Measurements from ENCODE around the gene GTF2H2.
"Not testable (repeated sequence)": the region's sequence is repeated elsewhere in the genome, so short reads cannot be mapped to it uniquely, and the experiment has no call there.

The GTF2H2 gene

DNA sequence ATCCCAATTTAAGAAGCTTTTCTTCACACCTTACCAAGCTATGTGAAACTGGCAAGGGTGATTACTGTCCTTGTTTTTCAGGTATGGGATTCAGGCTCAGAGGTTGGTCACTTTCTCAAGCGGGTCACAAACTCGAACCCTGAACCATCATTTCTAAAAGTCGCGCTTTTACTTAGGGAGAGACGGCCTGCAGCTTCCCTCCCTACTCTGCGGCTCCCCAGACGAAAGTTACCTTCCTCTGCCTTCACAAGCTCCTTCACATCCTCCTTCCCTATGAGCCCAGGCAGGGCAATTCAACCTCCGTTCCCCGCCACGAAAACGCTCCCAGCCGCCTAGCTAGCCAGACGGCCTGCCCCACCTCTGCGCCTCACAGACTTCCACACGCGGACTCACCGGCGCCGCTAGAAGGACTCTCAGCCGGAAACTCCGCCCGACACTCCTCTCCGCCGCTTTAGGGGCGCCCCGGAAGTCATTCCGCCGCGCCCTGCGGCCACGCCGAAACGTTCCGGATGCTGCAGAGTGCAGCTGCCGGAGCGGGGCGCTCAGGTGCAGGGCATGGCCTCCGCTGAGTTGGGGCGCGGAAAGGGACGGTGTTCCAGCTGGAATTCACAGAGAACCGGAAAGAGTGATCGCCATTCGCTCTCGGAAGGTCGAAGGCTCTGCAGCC, at the start of gene GTF2H2:
TSS of gene GTF2H2 (minus strand) at position 415 of the 667 bp plus-strand sequence. CDS start 4,913 bp downstream, outside the sequence.
- DNase-seq, result not testable (repeated sequence)

DNA sequence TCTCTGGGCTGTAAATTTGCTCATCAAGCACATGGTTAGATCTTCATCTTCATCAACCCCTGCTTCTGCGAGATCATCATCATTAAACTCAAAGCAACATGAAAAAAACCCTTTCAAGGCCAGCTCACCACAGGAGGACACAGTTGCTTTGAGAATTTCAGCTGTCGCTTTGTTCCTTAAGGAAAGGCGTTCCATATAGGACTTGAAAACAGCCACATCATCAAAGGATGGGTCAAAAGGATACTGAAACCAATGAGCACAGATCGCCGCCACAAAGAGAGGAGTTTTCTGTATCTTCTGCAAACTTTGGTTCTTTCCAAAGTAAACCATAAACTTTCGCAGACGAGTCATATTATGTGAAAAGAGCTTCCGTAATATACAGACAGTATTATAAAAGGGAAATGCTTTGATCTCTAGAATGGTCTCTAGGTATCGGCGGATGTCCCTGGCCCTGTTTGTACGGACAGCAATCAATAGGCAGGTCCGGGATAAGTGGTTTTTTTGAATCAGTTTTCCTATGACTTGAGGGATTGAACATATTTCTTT, 42.3 kb upstream of the GTF2H2 start:
- not testable (repeated sequence) for DNase-seq

DNA sequence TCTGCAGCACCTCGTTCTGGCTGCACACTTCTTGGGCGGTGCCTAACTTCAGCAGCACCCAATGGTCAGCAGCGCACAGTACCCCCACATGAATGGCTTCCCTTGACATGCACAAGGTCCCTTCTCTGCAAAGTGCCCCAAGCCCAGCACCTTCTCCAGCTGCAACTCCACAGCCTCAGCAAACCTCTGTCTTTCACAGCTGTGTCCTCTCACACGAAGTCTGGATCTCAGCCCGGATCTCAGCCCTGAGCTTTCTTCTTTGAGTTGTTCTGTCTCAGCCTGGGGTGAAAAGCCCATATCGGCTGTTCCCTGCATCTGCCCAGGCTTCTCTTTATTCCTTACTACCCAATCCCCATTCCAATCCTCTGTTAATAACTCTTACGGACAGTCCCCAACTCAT, 32.5 kb upstream of the GTF2H2 start:
- DNase-seq, result not testable (repeated sequence)

DNA sequence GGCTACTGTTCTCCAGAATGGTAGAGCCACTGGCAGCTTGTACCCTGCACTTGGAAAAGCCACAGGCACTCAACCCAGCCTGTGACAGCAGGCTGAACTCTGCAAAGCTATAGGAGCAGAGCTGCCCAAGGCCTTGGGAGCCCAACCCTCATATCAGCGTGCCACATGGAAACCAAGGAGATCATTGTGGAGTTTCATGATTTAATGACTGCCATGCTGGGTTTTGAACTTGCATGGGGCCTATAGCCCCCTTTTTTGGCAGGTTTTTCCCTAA, 30.4 kb upstream of the GTF2H2 start:
- not testable (repeated sequence) for DNase-seq

DNA sequence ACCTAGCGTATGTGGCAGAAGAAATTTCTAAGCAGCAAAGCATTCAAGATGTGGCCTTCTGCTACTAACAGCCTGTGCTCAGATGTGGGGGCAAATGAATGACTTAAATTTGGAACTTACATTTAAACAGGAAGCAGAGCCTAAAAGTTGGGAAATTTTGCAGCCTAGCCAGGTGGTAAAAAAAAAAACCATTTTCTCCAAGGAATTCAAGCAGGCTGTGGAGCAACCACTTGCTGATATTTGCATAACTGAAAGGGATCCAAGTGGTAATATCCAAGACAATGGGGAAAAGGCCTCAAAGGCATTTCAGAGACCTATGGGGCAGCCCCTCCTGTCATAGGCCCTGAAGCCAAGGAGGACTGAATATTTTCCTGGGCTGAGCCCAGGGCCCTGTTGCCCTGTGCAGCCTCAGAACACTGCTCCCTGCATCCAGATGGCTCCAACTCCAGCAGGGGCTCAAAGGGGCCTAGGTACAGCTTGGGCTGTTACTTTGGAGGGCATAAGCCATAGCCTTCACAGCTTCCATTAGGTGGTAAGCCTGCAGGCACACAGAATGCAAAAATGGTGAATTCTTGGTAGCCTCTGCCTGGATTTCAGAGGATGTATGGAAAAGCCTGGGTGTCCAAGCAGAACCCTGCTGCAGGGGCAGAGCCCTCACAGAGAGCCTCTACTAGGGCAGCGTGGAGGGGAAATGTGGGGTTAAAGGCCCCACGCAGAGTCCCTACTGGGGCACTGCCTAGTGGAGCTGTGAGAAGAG, 29.9 kb upstream of the GTF2H2 start:
- not testable (repeated sequence) for DNase-seq

DNA sequence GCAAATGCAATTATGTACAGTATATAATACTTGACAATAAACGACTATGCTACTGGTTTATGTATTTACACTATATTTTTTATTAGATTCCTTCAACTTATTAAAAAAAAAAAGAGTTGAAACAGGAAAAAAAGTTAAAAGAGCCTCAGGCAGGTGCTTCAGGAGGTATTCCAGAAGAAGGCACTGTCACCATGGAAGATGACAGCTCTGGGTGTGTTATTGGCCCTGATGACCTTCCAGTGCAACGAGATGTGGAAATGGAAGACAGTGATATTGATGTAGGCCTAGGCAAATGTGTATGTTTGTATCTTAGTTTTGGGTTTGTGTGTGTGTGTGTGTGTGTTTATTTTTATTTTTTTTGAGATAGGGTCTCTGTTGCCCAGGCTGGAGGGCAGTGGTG, 22.3 kb upstream of the GTF2H2 start:
- not testable (repeated sequence) for DNase-seq

DNA sequence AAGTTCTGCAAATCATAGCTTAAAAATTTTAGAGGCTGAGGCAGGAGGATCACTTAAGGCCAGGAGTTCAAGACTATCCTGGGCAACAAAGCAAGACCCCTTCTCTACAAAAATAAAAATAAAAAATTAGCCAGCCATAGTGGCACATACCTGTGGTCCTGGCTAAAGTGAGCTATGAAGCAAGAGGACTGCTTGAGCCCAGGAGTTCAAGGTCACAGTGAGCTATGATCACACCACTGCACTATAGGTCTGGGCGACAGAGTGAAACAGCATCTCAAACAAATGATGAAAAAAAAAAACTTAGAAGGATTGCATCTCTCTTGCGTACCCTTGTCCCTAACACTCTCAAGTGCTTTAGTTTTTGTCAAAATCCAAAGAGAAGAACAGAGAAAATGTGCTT, 21.3 kb upstream of the GTF2H2 start:
- not testable (repeated sequence) for DNase-seq

DNA sequence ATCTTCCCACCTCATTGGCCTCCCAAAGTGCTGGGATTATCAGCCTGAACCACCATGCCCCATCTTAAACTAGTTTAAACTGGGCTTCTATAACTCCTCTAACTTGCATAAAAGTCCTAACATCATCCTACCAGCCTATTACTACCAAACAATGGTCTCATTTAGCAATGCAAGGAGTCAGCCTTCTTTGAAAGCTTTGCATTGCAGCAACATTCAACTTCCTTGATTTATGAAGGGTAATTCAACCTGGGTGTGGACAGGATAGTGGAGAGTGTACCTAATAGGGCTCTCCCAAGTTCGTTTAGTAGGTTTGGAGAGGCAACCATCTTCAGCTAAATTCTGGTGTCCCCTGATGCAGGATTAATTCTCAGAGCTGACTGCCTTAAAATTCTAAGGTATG, 18.7 kb upstream of the GTF2H2 start:
- not testable (repeated sequence) for DNase-seq

DNA sequence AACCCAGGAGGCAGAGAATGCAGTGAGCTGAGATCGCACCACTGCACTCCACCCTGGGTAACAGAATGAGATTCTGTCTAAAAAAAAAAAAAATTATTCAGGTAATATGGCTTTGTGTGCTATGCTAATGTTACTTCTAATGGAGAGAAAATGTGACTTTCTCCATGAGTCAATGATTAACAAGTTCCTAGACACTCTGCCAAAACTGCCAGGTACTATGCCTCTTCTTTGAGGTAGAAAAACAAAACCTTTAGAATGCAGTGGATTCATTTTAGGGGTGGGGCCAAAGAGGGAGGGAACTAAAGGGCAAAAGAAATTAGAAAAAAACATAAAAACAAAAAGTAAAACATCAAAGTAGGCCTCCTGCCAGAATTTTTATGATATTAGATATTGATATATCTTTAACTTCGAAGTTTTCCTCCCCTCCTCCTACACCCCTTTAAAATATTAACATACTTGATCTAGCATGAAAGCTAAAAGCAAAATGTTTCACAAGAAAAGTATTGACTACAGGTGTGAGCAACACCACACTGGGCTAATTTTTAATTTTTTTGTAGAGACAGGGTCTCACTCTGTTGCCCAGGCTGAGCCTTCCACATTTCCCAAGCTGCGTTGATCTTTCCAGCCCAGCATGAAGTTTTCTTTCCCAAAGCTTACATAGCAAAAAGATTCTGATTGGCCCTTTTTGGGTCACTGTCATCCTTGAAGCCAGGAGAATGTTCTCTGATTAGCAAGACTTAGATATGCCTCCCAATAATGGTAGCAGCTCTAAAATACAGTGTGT, 17.0 kb upstream of the GTF2H2 start:
- not testable (repeated sequence) for DNase-seq

DNA sequence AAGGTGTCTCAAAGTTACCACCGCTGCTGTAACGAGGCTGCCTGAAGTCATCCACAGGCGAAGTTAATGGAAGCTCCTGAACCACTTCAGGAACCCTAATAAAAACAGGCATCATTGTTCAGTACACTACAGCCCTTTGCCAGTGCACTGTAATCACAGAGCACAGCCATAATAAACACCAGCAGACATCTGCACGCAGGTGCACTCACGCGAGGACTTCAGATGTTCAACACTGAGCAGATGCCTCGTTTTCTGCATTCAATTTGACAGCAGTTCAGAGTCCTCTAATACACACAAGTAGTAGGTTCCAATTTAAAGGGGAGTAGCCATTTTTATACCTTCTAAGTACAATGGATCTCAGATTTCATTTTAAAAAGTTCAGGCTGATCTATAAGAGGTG, 15.4 kb upstream of the GTF2H2 start:
- DNase-seq, result not testable (repeated sequence)

DNA sequence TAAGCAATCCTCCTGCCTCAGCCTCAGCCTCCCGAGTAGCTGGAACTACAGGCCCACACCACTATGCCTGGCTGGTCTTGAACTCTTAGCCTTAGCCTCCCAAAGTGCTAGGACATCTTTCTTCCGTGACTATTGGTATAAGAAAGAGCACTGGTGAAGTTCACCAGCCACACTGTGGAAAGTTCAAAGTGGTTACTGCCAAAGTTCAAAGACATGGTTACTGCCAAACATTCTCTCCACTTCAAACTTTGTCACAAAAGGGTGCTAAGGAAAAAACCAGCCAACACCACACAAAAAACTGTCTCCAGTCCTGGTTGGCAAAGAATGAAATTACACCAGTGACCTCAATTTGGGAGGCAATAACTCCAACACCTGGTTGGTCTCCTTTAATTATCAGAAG, 14.9 kb upstream of the GTF2H2 start:
- DNase-seq, result not testable (repeated sequence)

DNA sequence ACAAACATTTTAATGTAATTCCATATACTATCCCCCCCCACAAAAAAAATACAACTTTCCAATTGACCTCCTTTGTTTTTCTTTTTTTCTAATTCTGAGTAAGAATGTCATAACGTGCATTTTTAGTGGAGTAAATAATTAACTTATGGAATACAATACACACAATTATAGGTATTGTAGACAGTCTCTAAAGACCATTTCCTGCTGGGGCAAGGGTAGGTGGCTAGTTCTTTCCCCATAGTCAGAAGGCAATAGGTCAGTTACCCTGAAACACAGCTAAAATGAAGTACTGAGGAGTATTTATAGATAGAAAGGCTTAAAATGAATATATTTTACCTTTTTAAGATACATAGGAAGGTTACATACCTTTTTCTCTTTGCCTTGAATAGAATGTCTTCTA, 6.2 kb downstream of the GTF2H2 start:
- DNase-seq, result not testable (repeated sequence)

DNA sequence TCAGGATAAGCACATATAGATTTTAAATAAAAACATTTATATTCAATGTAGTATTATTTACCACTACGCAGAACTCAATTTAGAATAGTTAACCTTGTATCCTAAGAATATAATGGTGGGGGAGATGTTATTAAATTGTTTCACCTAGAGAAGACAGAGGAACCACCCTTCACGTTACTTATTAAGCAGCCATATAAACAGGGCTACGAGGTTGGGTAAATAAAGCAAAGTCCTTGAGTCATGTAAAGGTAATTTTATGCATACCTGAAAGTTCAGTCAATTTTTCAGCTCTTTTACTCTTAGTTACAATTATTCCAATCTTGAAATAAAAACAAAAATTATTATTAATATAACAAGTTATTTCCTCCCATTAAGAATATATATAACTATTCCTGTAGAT, 8.1 kb downstream of the GTF2H2 start:
- not testable (repeated sequence) for DNase-seq

DNA sequence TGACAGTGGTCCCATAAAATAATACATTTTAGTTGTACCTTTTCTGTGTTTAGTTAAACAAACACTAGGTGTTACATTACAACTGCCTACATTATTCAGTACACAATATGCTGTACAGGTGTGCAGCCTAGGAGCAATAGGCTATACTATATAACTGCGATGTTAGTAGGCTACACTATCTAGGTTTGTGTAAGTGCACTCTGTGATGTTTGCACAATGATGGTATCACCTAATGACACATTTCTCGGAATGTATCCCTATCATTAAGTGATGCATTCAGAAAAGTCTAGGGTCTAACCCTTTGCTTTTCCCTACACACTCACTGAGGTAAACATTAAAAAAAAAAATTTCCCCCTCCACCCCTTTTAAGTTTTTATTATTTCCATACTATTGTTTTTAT, 22.7 kb downstream of the GTF2H2 start:
- not testable (repeated sequence) for DNase-seq

DNA sequence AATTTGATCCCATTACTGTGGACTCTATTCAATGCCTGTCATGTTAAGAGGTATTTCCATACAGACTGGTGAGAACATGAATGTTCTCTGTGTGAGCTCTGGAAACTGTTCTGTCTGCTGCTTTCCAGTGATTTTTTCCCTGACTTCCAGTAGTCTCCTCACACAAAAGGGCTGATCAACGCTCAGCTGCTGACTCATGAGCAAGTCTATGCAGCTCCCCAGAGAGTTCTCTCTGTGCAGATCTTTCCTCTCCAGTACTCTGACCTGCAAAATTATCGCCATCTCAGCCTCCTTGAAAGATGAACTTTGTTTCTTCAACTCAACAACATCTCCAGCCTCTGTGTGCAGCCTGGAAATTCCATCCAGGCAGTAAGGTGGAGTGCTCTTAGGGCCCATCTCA, 23.3 kb downstream of the GTF2H2 start:
- not testable (repeated sequence) for DNase-seq

DNA sequence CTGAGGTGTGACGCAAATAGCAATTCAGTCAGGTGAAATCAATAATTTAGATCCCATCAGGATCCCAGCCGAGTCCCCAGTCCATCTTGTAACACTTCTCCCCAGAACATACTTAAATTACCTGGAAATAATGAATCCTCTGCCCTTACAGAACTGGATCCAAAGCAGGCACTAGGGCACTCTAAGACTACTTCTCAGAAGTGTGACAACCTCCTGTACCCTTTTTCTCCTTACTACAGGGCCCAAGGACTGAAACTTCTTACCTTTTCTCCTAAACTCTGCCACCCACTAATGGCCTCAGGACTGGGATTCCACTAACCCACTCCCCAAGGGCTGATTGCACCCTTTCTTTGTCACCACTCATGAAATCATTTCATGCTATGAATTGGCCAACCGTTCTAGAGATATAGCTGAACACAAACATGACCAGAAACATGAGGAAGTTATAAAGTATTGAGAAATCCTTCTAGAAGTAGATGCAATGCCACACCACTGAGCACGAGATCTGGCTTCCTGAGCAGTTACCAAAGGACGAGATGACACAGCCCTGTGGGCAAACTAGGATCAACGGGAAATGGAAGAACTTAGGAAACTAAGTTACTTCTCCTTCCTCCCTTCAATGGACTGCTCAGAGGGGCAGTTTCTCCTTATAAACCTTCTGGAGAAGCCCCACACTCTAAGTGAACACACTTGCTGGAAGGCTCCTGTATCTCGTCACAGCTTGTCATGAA, 36.3 kb downstream of the GTF2H2 start:
- not testable (repeated sequence) for DNase-seq

DNA sequence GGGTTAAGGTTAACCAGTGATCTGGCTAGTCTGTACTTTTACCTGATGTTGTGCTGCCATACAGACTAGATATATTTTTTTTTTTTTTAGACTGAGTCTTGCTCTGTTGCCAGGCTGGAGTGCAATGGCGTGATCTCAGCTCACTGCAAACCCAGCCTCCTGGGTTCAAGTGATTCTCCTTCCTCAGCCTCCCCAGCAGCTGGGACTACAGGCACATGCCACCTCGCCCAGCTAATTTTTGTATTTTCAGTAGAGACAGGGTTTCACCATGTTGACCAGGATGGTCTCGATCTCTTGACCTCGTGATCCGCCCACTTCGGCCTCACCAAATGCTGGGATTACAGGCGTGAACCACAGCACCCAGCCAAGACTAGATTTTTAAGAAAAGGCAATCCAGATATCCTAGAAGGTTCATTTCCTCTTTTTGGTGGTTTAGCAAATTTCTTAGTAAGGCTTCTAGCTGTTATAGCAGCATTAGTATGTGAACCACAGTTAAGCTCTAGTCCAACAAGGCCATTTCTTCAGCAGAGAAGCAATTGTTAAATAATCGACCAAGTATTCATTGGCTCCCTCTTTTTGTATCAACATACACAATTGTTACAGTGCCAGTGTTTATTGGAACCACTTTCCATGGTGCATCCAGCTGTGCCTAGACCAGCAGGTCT, 42.1 kb downstream of the GTF2H2 start, which contains the start of gene NAIP:
TSS of gene NAIP (minus strand) at position 51 of the 665 bp plus-strand sequence. CDS start 12,424 bp downstream, outside the sequence.
- not testable (repeated sequence) for DNase-seq

DNA sequence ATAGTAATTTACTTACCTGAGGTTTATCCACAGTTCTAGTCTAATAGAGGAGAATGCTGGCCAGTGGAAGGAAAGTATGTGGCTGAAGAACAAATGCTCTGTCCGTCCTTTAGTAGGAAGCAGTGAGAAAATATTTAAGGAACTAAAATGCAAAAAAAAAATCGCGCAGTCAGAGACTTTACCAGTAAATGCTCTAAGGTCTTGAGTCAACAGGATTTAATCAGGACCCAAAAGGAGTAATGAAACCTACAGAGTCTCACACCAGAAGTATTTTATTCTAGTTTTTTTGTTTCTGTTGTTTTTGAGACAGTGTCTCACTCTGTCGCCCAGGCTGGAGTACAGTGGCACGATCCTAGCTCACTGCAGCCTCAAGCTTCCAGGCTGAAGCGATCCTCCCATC, 46.8 kb downstream of the GTF2H2 start:
- DNase-seq, result not testable (repeated sequence)

DNA sequence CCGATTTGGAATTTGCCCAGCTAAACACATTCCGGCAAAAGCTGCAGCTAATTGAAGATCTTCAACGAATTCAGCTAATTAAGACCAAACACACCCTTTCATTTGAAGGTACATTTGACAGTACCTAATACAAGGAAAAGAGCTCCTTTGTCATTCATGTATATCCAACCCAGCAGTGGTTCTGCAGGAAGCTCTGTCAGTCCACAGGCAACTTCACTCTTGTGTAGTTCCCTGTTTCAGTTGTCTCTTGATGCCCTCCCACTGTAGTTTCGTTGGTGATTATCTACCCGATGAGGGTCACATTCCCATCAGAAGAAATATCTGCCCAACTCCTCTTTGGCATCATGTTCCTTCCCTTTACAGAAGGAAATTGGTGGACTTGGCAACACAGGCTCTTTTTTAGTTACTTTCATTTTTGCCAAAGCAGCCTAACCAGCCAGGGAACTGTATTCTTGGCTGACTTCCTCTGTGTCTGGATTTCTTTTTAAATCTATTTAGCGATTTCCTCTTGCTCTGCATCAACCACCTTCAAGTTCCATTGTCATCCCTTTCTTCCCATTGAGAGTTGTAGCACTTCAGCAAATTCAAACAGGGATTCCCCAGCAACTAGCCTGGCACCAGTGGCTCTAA, 49.0 kb downstream of the GTF2H2 start:
- not testable (repeated sequence) for DNase-seq

DNA sequence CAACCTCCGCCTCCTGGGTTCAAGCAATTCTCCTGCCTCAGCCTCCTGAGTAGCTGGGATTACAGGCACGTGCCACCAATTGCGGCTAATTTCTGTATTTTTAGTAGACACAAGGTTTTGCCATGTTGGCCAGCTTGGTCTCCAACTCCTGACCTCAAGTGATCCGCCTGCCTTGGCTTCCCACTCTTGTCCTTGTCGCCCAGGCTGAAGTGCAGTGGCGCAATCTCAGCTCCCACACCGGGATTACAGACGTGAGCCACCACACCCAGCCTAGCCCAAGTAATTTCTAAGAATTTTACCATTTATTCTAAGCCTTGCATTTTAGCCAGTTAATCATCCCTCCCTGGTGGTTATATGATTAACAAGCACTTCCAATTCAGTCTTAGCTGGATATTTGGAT, 53.3 kb downstream of the GTF2H2 start:
- no peak for DNase-seq

DNA sequence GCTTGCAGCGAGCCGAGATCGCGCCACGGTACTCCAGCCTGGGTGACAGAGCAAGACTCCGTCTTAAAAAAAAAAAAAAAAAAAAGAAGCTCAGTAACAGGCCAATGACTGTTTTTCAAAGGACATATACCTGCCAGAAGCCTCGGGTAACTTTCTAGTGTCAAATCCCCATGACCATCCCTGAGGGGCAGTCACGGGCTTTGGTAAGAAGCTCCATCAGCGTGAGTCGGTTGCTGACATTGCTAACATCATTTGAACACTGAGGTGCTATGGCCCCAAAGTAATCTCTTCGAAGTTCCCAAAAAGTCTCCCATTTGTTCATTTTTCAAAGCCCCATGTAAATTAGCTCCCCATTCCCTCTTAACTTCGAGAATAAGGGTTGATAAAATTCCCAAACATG, 53.9 kb downstream of the GTF2H2 start:
- no peak for DNase-seq

Data from C1 segment of cervical spinal cord (tissue), 14 donors.